ENCODE data around the gene C17orf100. TPM values are rescaled to one million over a fixed set of nuclear protein-coding genes. Genes with fewer than 3 reads are reported as not detected.

Gene C17orf100
- total and polyA plus RNA-seq, 2 of the 13 experiments (the other 11 are each of a cell fraction or from before 2014, with no cell fraction given) = 3.6 to 8.7 TPM

GRCh38 chr17:6640536-6641246 is 10.9 kb upstream of the C17orf100 start, which contains the start of the genes KIAA0753 and TXNDC17 (continued):
- TF ChIP-seq TFDP1 (CRISPR knock-in tag; IDR thresholded peaks at IDR 0.05; ENCODE audit: borderline replicate concordance) = peak; percentile 63; the same call in 1 of the 2 replicates
- 0 out of 2 replicates have a peak, but pooled peaks have one; percentile 54 for TF ChIP-seq ZNF101 (CRISPR knock-in tag; IDR thresholded peaks at IDR 0.05; ENCODE audit: borderline replicate concordance, low read depth)
- peak; percentile 41; the same call in 1 of the 2 replicates for TF ChIP-seq MIER3 (CRISPR knock-in tag; IDR thresholded peaks at IDR 0.05; ENCODE audit: borderline replicate concordance)
- peak; percentile 37; the same call in 1 of the 2 replicates for TF ChIP-seq REPIN1 (CRISPR knock-in tag; IDR thresholded peaks at IDR 0.05; ENCODE audit: borderline replicate concordance, low read depth)
- peak; percentile 71; the same call in 1 of the 2 replicates for TF ChIP-seq ZNF556 (CRISPR knock-in tag; IDR thresholded peaks at IDR 0.05; ENCODE audit: borderline replicate concordance)
- TF ChIP-seq PATZ1 (CRISPR knock-in tag; IDR thresholded peaks at IDR 0.05) = peak; percentile 92
- TF ChIP-seq KMT2A (CRISPR knock-in tag; IDR thresholded peaks at IDR 0.05) = peak; percentile 88
- peak; percentile 79 for TF ChIP-seq TARDBP (CRISPR knock-in tag; IDR thresholded peaks at IDR 0.05)
- no peak for TF ChIP-seq SIX1 (CRISPR knock-in tag; IDR thresholded peaks at IDR 0.05; ENCODE audit: borderline replicate concordance)
- TF ChIP-seq ZNF160 (CRISPR knock-in tag; IDR thresholded peaks at IDR 0.05) = peak; percentile 47; the same call in 1 of the 2 replicates
- 0 out of 2 replicates have a peak, but pooled peaks have one; percentile 49 for TF ChIP-seq ZFP41 (CRISPR knock-in tag; IDR thresholded peaks at IDR 0.05; ENCODE audit: borderline replicate concordance)
- TF ChIP-seq TERF1 (CRISPR knock-in tag; IDR thresholded peaks at IDR 0.05) = no peak
- no peak for TF ChIP-seq ATF7 (IDR thresholded peaks at IDR 0.05)
- TF ChIP-seq ATF7 (CRISPR knock-in tag; IDR thresholded peaks at IDR 0.05) = no peak
- 0 out of 2 replicates have a peak, but pooled peaks have one; percentile 11 for TF ChIP-seq ARID3A (IDR thresholded peaks at IDR 0.05; ENCODE audit: low read depth, low read length)
- peak; percentile 84; the same call in 1 of the 2 replicates for TF ChIP-seq KDM5A (IDR thresholded peaks at IDR 0.05; ENCODE audit: borderline replicate concordance, low read length)
- TF ChIP-seq ZNF570 (CRISPR knock-in tag; IDR thresholded peaks at IDR 0.05; ENCODE audit: borderline replicate concordance) = no peak
- TF ChIP-seq SRY (CRISPR knock-in tag; IDR thresholded peaks at IDR 0.05) = peak; percentile 84
